Measurements from ENCODE around the gene CLTC. TPM values are rescaled to one million over a fixed set of nuclear protein-coding genes. Genes with fewer than 3 reads are reported as not detected.

Gene CLTC
- total RNA-seq, 2 donors from 2014 or later = 202 to 206 TPM

DNA sequence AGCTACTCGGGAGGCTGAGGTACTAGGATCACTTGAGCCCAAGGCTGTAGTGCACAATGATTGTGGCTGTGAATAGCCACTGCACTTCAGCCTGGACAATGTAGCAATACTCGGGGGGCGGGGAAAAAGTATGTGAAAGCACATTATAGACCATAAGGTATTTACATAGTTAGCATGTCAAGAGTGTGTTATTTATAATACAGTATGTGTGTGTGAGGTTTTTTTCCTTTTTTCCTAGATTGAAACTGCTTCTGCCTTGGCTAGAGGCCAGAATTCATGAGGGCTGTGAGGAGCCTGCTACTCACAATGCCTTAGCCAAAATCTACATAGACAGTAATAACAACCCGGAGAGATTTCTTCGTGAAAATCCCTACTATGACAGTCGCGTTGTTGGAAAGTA, 57.0 kb downstream of the CLTC start:
- Histone ChIP-seq H3K36me3 (peaks cover 3 to 7% of the 10 kb centered on the region in 2 donors), H3K9me3 (no peaks in the 10 kb centered on the region), H3K27ac (no peak overlapping the region), H3K4me1 (replicated peaks) (no peaks in the 10 kb centered on the region), H3K27me3 (replicated peaks; ENCODE audit: insufficient read depth) (no peaks in the 10 kb centered on the region), H3K4me3 (no peak overlapping the region)
- 80% methylated on average over 7 of the region's 7 CpGs for WGBS
- intact Hi-C loops (cut with DNase I) = no loop called here
- no peak for DNase-seq (ENCODE audit: low spot score)
- no peak for TF ChIP-seq CTCF (IDR thresholded peaks at IDR 0.05)
- TF ChIP-seq POLR2A (IDR thresholded peaks at IDR 0.05) = no peak
- TF ChIP-seq POLR2AphosphoS5 (IDR thresholded peaks at IDR 0.05) = no peak

DNA sequence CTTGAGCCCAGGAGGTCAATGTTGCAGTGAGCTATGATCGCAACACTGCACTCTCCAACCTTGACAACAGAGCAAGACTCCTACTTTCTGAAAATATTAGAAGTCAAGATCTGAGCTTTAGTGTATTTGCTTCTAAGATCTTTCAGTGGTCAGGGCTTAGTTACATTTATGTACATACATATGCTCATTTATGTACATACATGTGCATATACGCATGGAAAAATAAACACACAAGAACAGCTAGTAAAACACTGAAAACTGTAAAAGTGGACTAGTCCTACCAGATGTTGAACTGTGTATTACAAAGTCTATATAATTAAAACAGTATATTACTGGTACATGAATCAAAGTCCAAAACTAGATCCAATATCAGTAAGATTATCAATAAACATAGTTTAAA, 59.2 kb downstream of the CLTC start:
- Histone ChIP-seq H3K9me3 (no peaks in the 10 kb centered on the region), H3K27me3 (replicated peaks; ENCODE audit: insufficient read depth) (no peaks in the 10 kb centered on the region), H3K4me1 (replicated peaks) (no peaks in the 10 kb centered on the region), H3K4me3 (no peak overlapping the region), H3K27ac (peak overlapping the region in 1 of 2 donors; percentile 3), H3K36me3 (peaks cover 6 to 24% of the 10 kb centered on the region in 2 donors)
- intact Hi-C loops (cut with DNase I) = no loop called here
- TF ChIP-seq CTCF (IDR thresholded peaks at IDR 0.05) = no peak
- TF ChIP-seq POLR2AphosphoS5 (IDR thresholded peaks at IDR 0.05) = peak; percentile 18
- no peak for DNase-seq (ENCODE audit: low spot score)
- 36% methylated on average over 2 of the region's 2 CpGs for WGBS

GRCh38 chr17:59680314-59680713, 60.6 kb downstream of the CLTC start:
- H3K27ac ChIP-seq = no peak overlapping the region
- intact Hi-C loops (cut with DNase I) = no loop called here
- no peak for DNase-seq (ENCODE audit: low spot score)
- peaks cover 6 to 24% of the 10 kb centered on the region in 2 donors for H3K36me3 ChIP-seq
- H3K27me3 ChIP-seq (replicated peaks; ENCODE audit: insufficient read depth) = no peaks in the 10 kb centered on the region
- H3K4me1 ChIP-seq (replicated peaks) = no peaks in the 10 kb centered on the region
- 83% methylated on average over 4 of the region's 4 CpGs for WGBS
- H3K9me3 ChIP-seq = no peaks in the 10 kb centered on the region
- H3K4me3 ChIP-seq = no peak overlapping the region
- TF ChIP-seq CTCF (IDR thresholded peaks at IDR 0.05) (no peak), POLR2AphosphoS5 (IDR thresholded peaks at IDR 0.05) (no peak)

- H3K36me3 ChIP-seq = peaks cover 6 to 24% of the 10 kb centered on the region in 2 donors
- H3K27ac ChIP-seq = no peak overlapping the region
- H3K9me3 ChIP-seq = no peaks in the 10 kb centered on the region
- no peak for DNase-seq (ENCODE audit: low spot score)
- intact Hi-C loops (cut with DNase I) = no loop called here
- H3K27me3 ChIP-seq (replicated peaks; ENCODE audit: insufficient read depth) = no peaks in the 10 kb centered on the region
- no peak for TF ChIP-seq POLR2AphosphoS5 (IDR thresholded peaks at IDR 0.05)
- no peak for TF ChIP-seq POLR2A (IDR thresholded peaks at IDR 0.05)
- no peak for TF ChIP-seq CTCF (IDR thresholded peaks at IDR 0.05)
- H3K4me1 ChIP-seq (replicated peaks) = no peaks in the 10 kb centered on the region
- no peak overlapping the region for H3K4me3 ChIP-seq
Measured at GRCh38 chr17:59683283-59683682, 63.6 kb downstream of the CLTC start.

GRCh38 chr17:59684967-59685366, 65.3 kb downstream of the CLTC start:
- Histone ChIP-seq H3K9me3 (no peaks in the 10 kb centered on the region), H3K4me1 (replicated peaks) (no peaks in the 10 kb centered on the region), H3K27ac (no peak overlapping the region), H3K27me3 (replicated peaks; ENCODE audit: insufficient read depth) (no peaks in the 10 kb centered on the region), H3K4me3 (no peak overlapping the region), H3K36me3 (peaks cover 6 to 24% of the 10 kb centered on the region in 2 donors)
- intact Hi-C loops (cut with DNase I) = no loop called here
- DNase-seq (ENCODE audit: low spot score) = no peak
- WGBS = 85% methylated on average over 6 of the region's 6 CpGs
- TF ChIP-seq POLR2AphosphoS5 (IDR thresholded peaks at IDR 0.05) (no peak), POLR2A (IDR thresholded peaks at IDR 0.05) (no peak), CTCF (IDR thresholded peaks at IDR 0.05) (no peak)

All from prostate gland (tissue), 2 donors.